Islet precursor cell (in vitro differentiated cells): ENCODE results near the gene RBP7.
"Not testable (repeated sequence)": the region's sequence is repeated elsewhere in the genome, so short reads cannot be mapped to it uniquely, and the experiment has no call there.

Source experiments
- DNase-seq: peaks from one replicate; pipeline ENCODE4 v3.0.0-alpha.2; 2018

The RBP7 gene

DNA sequence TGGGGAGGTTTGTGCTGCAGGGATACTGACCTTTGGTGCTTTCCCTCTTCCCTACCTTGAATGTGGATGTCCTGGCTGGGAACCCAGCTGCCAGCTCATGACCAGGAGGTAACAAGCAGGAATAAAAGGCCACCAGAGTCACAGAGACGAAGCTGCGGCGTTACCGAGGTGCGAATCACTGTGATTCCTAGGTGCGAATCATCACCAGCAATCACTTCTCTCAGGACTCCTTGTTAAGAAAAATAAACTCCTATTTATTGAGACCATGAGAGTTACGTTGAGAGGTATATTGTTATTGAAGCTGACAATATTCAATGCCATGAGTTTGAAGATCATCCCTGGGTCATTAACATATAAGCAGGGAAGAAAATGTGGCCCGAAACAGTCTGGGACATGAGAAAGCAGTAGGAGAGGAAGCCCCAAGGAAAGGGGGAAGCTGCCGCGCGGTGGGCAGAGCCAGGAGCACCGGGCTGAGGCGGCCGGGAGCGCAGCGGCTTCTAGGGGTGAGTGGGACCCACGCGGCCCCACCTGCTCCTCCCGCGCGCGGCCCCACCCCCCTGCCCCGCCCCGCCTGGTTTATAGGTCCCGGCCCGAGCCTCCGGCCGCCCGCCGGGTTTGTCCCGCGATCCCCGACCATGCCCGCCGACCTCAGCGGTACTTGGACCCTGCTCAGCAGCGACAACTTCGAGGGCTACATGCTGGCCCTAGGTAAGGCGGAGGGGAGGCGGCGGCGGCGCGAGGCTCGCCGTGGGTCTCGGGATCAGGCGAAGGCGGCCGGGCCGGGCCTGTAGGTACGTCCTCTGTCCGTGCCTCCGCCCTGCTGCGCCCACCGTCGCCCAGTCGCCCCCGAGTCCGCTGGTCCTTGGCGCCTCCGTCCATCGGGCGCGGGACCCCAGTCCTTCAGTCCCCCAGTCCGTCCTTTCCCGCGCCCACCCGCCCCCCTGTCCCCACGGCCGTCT lies at the start of gene RBP7:
Gene RBP7, plus strand, starts transcription at position 605 of the 959 bp plus-strand sequence. Its CDS starts 31 bp downstream, at position 636.
- DNase-seq, result peak; percentile 67

- no peak for DNase-seq
Observed at GRCh38 chr1:9957726-9958125, 39.3 kb upstream of the RBP7 start.

DNA sequence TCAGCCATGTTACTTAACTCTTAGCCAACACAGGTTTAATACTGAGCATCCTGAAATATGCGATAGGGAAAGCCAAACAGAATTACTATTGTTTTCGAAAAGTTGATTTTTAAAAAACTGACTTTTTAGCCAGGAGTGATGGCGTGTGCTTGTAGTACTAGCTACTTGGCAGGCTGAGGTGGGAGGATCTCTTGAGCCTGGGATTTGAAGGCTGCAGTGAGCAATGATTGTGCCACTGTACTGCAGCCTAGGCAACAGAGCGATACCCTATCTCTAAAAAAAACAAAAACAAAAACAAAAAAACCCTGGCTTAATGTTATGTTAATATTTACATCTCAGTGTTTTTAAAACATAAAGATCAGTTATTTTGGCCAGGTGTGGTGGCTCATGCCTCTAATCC lies 37.0 kb upstream of the RBP7 start:
- no peak for DNase-seq

- no peak for DNase-seq
Observed at GRCh38 chr1:9960706-9961562, 36.1 kb upstream of the RBP7 start.

- no peak for DNase-seq
Observed at GRCh38 chr1:9984253-9984652, 12.8 kb upstream of the RBP7 start.

DNA sequence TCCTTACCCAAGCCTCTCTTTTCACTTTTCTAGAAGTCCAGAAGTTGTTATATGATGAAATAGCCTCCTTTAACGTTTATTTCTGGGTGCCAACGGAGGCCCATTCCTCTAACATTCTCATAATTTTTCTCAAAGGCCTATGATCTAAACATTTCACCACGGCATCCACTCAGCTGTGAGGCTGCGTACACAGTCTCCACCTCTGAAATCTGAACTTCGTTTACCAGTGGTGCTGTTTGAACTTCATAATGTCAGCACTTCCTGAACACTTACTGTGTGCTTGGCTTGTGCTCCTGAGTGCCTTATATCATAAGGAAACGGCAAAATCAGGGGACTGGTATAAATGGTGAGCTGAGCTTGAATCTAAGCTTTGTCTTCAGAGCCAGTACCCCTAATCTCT lies 12.0 kb upstream of the RBP7 start:
- DNase-seq, result no peak

DNA sequence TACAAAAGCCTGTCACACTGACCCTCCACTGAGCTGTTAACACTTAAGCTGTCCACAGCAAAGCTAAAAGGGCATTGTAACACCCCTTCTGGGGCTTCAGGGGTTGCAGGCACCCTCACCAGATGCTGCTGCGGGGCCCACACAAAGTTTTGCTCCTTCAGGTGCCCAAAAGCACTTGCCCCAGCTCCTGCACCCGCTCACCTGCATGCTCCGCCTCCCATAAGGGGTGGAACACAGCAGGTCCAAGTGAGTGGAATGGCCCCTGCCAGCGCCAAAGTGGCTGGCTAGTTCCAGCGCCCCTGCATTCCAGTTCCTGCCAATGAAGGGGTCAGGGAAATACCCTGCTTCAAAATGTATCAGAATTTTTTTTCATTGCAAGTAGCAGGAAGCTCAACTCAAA lies 7.3 kb upstream of the RBP7 start:
- DNase-seq, result no peak

- no peak for DNase-seq
Observed at GRCh38 chr1:9990944-9991343, 6.1 kb upstream of the RBP7 start.

GRCh38 chr1:9992910-9993309 lies 4.1 kb upstream of the RBP7 start:
- no peak for DNase-seq

DNA sequence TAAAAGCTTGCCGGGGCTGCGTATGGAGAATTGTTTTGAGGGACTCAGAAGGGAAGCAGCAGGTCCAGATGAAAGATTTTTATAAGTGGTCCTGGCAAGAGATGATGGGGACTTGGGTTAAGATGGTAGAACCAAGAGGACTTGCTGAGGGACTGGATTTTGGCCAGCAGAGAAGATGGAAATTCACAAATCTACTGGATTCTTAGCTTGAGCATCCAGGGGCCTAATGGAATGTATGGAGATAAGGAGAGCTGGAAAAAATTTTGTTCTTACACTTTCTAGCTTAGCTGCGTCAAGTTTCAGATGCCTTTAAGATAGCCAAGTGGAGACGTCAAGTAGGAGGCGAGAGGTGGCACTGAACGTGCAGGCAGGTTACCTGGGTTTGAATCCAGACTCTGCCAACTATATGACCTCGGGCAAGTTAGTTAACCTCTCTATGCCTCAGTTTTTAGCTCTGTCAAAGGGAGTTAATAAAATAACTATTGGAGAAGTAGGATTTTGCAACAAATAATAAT lies 3.4 kb upstream of the RBP7 start:
- no peak for DNase-seq

GRCh38 chr1:10001016-10001665 lies 4.1 kb downstream of the RBP7 start:
- no peak for DNase-seq

- not testable (repeated sequence) for DNase-seq
Observed at GRCh38 chr1:10005248-10005647, 8.2 kb downstream of the RBP7 start.

DNA sequence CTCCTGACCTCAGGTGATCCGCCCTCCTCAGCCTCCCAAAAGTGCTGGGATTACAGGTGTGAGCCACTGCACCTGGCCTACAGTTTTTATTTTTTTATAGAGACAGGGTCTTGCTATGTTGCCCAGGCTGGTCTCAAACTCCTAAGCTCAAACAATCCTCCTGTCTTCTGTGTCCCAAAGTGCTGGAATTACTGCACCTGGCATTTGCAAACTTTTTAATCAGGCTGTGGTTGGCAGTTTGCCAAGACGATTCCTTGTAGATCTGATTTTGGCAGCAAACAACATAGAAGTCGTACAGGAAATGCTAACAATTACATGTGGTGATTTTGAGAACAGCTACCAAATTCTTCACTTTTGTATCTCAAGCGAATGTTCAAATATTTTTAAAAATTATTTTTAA lies 10.1 kb downstream of the RBP7 start:
- no peak for DNase-seq

DNA sequence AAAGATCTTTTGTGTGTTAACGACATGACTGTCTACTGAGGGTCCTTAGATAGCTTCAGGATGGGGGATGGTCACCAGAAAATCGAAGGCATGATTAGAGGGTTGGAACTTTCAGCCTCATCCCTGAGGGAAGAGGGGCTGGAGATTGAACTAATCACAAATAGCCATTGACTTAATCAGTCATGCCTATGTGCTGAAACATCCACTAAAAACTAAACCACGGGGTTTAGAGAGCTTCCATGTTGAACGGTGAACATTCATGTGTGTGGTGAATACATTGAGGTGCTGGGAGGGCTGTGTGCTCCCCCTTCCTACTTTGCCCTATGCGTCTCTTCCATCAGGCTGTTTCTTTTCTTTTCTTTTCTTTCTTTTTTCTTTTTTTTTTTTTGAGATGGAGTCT lies 17.0 kb downstream of the RBP7 start:
- no peak for DNase-seq

GRCh38 chr1:10019561-10019960 lies 22.5 kb downstream of the RBP7 start:
- DNase-seq, result no peak

DNA sequence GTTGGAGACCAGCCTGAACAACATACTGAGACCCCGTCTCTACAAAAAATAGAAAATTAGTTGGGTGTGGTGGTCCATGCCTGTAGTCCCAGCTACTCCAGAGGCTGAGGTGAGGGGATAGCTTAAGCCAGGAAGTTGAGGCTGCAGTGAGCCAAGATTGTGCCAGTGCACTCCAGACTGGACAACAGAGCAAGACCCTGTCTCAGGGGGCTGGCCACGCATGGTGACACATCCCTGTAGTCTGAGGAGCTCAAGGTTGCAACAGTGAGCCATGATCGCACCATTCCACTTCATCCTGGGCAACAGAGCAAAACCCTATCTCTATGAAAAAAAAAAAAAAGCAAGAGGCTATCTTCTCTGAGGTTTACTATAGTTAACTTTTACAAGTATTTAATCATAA lies 23.1 kb downstream of the RBP7 start:
- DNase-seq, result no peak

GRCh38 chr1:10020678-10021077 lies 23.6 kb downstream of the RBP7 start:
- not testable (repeated sequence) for DNase-seq

GRCh38 chr1:10021992-10022391 lies 25.0 kb downstream of the RBP7 start:
- not testable (repeated sequence) for DNase-seq

DNA sequence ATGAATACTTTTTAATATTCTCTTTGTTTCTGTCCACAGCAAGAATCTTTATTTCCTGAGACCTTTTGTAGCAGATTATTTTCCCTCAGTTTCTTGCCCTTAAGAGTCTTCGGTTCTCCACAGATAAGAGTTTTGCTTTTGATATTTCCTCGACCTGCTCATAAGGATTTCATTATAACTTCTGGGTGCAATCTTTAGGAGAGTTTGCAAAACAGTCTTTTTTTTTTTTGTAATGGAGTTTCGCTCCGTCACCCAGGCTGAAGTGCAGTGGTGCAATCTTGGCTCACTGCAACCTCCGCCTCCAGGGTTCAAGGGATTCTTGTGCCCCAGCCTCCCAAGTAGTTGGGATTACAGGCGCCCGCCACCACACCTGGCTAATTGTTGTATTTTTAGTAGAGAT lies 25.6 kb downstream of the RBP7 start:
- no peak for DNase-seq

GRCh38 chr1:10025354-10025753 lies 28.3 kb downstream of the RBP7 start:
- DNase-seq, result no peak

- no peak for DNase-seq
Observed at GRCh38 chr1:10027027-10027426, 30.0 kb downstream of the RBP7 start.

DNA sequence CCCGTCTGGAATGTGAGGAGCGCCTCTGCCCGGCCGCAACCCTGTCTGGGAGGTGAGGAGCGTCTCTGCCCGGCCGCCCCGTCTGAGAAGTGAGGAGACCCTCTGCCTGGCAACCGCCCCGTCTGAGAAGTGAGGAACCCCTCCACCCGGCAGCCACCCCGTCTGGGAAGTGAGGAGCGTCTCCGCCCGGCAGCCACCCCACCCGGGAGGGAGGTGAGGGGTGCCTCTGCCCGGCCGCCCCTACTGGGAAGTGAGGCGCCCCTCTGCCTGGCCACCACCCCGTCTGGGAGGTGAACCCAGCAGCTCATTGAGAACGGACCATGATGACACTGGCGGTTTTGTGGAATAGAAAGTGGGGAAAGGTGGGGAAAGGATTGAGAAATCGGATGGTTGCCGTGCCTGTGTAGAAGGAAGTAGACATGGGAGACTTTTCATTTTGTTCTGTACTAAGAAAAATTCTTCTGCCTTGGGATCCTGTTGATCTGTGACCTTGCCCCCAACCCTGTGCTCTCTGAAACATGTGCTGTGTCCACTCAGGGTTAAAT lies 32.0 kb downstream of the RBP7 start:
- not testable (repeated sequence) for DNase-seq

GRCh38 chr1:10031461-10031860 lies 34.4 kb downstream of the RBP7 start:
- DNase-seq, result no peak
